SK-N-SH (cell line): ENCODE measurements around the gene SSUH2. TPM values are rescaled to one million over a fixed set of nuclear protein-coding genes. Genes with fewer than 3 reads are reported as not detected.

Source experiments
- CTCF ChIA-PET: fragments of 300-600, 350-600 bp; formaldehyde crosslinking; extraction: SDS; loops from one replicate; lab custom pipeline; 2021; lab: Yijun Ruan, JAX
- POLR2A ChIA-PET: fragments of 350-600 bp; sonication (Branson Sonifier 250); formaldehyde crosslinking; extraction: SDS; loops from one replicate; lab custom pipeline; 2020; ENCODE audit warnings: antibody characterized with exemption, inconsistent platforms; lab: Yijun Ruan, JAX
- DNase-seq: peaks from one replicate; pipeline ENCODE4 v3.0.0; 2012
- H2AFZ ChIP-seq: fragments of 200-600 bp; sonication (generic); 2 replicates; pipeline ENCODE4 v1.8.1; 2016; ENCODE audit warnings: antibody characterized with exemption, mild to moderate bottlenecking, low read depth
- H3F3A ChIP-seq: fragments of 200-600 bp; sonication (generic); replicated peaks from 2 replicates; pipeline ENCODE3; 2016; ENCODE audit warnings: antibody characterized with exemption, mild to moderate bottlenecking; ENCODE audit not compliant: insufficient read depth
- H3K27ac ChIP-seq, 2 experiments: fragments of 200-500 bp in 1 of 2; fragments of 200-600 bp in 1 of 2; sonication (Bioruptor generic) in 1 of 2; sonication (generic), shearing (Covaris generic) in 1 of 2; 2 replicates each; pipeline versions ENCODE4 v1.5.1 to v1.6.1; 2014 to 2016; ENCODE audit warnings: low read depth in 2 of 2, inconsistent platforms in 1 of 2, low read length in 1 of 2, mild to moderate bottlenecking in 1 of 2, mixed read lengths in 1 of 2
- H3K27me3 ChIP-seq: fragments of 200-600 bp; sonication (generic), shearing (Covaris generic); 2 replicates; pipeline ENCODE4 v1.6.1; 2016; ENCODE audit warnings: mixed run types; ENCODE audit not compliant: insufficient read depth
- H3K36me3 ChIP-seq, 2 experiments: fragments of 200-500 bp in 1 of 2; fragments of 200-600 bp in 1 of 2; sonication (Bioruptor generic) in 1 of 2; sonication (generic) in 1 of 2; replicated peaks in 1 of 2; 2 replicates each; pipeline versions ENCODE3 to v1.5.1; 2014 to 2016; ENCODE audit warnings: low read length in 1 of 2, mild to moderate bottlenecking in 1 of 2; ENCODE audit not compliant: insufficient read depth in 2 of 2, control insufficient read depth in 1 of 2
- H3K4me1 ChIP-seq, 2 experiments: fragments of 200-500 bp in 1 of 2; fragments of 200-600 bp in 1 of 2; sonication (Bioruptor generic) in 1 of 2; sonication (generic), shearing (Covaris generic) in 1 of 2; 2 replicates each; pipeline versions ENCODE4 v1.5.1 to v1.6.1; 2014 to 2016; ENCODE audit warnings: low read depth in 1 of 2, low read length in 1 of 2, mixed run types in 1 of 2; ENCODE audit not compliant: insufficient read depth in 2 of 2, control insufficient read depth in 1 of 2
- H3K4me2 ChIP-seq: fragments of 200-600 bp; sonication (generic), shearing (Covaris generic); 2 replicates; pipeline ENCODE4 v1.6.1; 2017; ENCODE audit warnings: mixed run types
- H3K4me3 ChIP-seq, 2 experiments: fragments of 200-500 bp in 1 of 2; fragments of 200-600 bp in 1 of 2; sonication (Bioruptor generic) in 1 of 2; sonication (generic), shearing (Covaris generic) in 1 of 2; 2 replicates each; pipeline versions ENCODE4 v1.5.1 to v1.8.1; 2014 to 2016; ENCODE audit warnings: low read depth in 2 of 2, inconsistent platforms in 1 of 2, low read length in 1 of 2, mild to moderate bottlenecking in 1 of 2, mixed read lengths in 1 of 2, moderate library complexity in 1 of 2
- H3K79me2 ChIP-seq: fragments of 200-600 bp; sonication (generic); 2 replicates; pipeline ENCODE4 v1.8.1; 2017; ENCODE audit warnings: mild to moderate bottlenecking; ENCODE audit not compliant: insufficient read depth
- H3K9ac ChIP-seq: fragments of 200-600 bp; sonication (generic); 2 replicates; pipeline ENCODE4 v1.6.1; 2017; ENCODE audit warnings: mixed run types
- H3K9me2 ChIP-seq: fragments of 200-600 bp; sonication (generic); 2 replicates; pipeline ENCODE4 v1.6.1; 2017; ENCODE audit warnings: mixed run types
- H3K9me3 ChIP-seq: fragments of 200-600 bp; sonication (generic); 2 replicates; pipeline ENCODE4 v1.6.1; 2017; ENCODE audit warnings: mixed run types, mild to moderate bottlenecking, moderate library complexity
- H4K20me1 ChIP-seq: fragments of 200-600 bp; sonication (generic); 2 replicates; pipeline ENCODE4 v1.6.1; 2017; ENCODE audit warnings: mild to moderate bottlenecking, mixed run types; ENCODE audit not compliant: insufficient read depth
- CHD2 ChIP-seq: fragments of 150-350 bp; IDR thresholded peaks from 2 replicates; pipeline ENCODE4 v1.6.1; 2018; ENCODE audit warnings: low read length; ENCODE audit not compliant: partially characterized antibody
- ELF1 ChIP-seq: IDR thresholded peaks from 2 replicates; pipeline ENCODE4 v1.4.0; 2012
- EP300 ChIP-seq, 2 experiments: IDR thresholded peaks; 2 replicates each; pipeline versions ENCODE4 v1.4.0 to v1.6.1; 2012; ENCODE audit warnings: borderline replicate concordance in 1 of 2, low read depth in 1 of 2, low read length in 1 of 2
- FOSL2 ChIP-seq: IDR thresholded peaks from 2 replicates; pipeline ENCODE4 v1.4.0; 2012; ENCODE audit warnings: low read depth, mild to moderate bottlenecking, moderate library complexity, borderline replicate concordance
- FOXM1 ChIP-seq: IDR thresholded peaks from 2 replicates; pipeline ENCODE4 v1.4.0; 2012; ENCODE audit warnings: low read depth, mild to moderate bottlenecking
- GATA2 ChIP-seq: sonication (generic); formaldehyde crosslinking; IDR thresholded peaks from 2 replicates; pipeline ENCODE4 v1.5.0; 2020; ENCODE audit warnings: mild to moderate bottlenecking, missing genetic modification reagents
- IRF3 ChIP-seq: fragments of 150-350 bp; IDR thresholded peaks from 2 replicates; pipeline ENCODE4 v1.6.1; 2016; ENCODE audit warnings: mild to moderate bottlenecking, low read depth, low read length
- JUND ChIP-seq: IDR thresholded peaks from 2 replicates; pipeline ENCODE4 v1.4.0; 2012
- MEF2A ChIP-seq: IDR thresholded peaks from 2 replicates; pipeline ENCODE4 v1.4.0; 2012; ENCODE audit warnings: low read depth, borderline replicate concordance
- MXI1 ChIP-seq: IDR thresholded peaks from 2 replicates; pipeline ENCODE4 v1.6.1; 2012; ENCODE audit warnings: mild to moderate bottlenecking, low read depth, low read length, improper control_type of control experiment
- NRF1 ChIP-seq: IDR thresholded peaks from 2 replicates; pipeline ENCODE4 v1.6.1; 2012; ENCODE audit warnings: low read depth, mild to moderate bottlenecking, low read length
- RXRA ChIP-seq: IDR thresholded peaks from 2 replicates; pipeline ENCODE4 v1.4.0; 2012; ENCODE audit warnings: low read depth, mild to moderate bottlenecking, borderline replicate concordance
- SMC3 ChIP-seq: IDR thresholded peaks from 2 replicates; pipeline ENCODE4 v1.6.1; 2012; ENCODE audit warnings: low read depth, low read length, improper control_type of control experiment
- TAF1 ChIP-seq: IDR thresholded peaks from 2 replicates; pipeline ENCODE4 v1.6.1; 2012; ENCODE audit warnings: low read depth, mild to moderate bottlenecking, low read length, moderate library complexity, borderline replicate concordance
- USF2 ChIP-seq: fragments of 150-350 bp; IDR thresholded peaks from 2 replicates; pipeline ENCODE4 v1.6.1; 2017; ENCODE audit warnings: antibody characterized with exemption, low read length, low read depth, borderline replicate concordance
- YY1 ChIP-seq: IDR thresholded peaks from 2 replicates; pipeline ENCODE4 v1.4.0; 2012; ENCODE audit warnings: low read depth, mild to moderate bottlenecking
- ZBTB33 ChIP-seq: IDR thresholded peaks from 2 replicates; pipeline ENCODE4 v1.4.0; 2012; ENCODE audit warnings: low read depth, borderline replicate concordance
- WGBS: methylation state at CpG from one replicate; pipeline ENCODE4 v1.1.6; 2017; ENCODE audit warnings: low lambda C conversion rate; 5-methylcytosine and 5-hydroxymethylcytosine counted together
- polyA plus RNA-seq, 3 experiments: library from polyadenylated mRNA; depleted of rRNA; stranded (reverse); fragments of >200 nt; gene quantifications; 2 replicates each; pipeline ENCODE4 v1.2.3, GENCODE V29; 2012
- TF ChIP-seq, protein P1 (sequence below): IDR thresholded peaks from 2 replicates; pipeline ENCODE4 v1.4.0; 2012; ENCODE audit warnings: low read depth
- TF ChIP-seq, protein P2 (sequence below): fragments of 200-600 bp; sonication (generic); IDR thresholded peaks from 2 replicates; pipeline ENCODE4 v1.6.1; 2017; ENCODE audit warnings: antibody characterized with exemption, mild to moderate bottlenecking, moderate library complexity

SSUH2 gene
- polyA plus RNA-seq, 1 of the 3 experiments (the other 2 are of a cell fraction) = 0.18 TPM

GRCh38 chr3:8575364-8576104 is 69.1 kb downstream of the SSUH2 start:
- Histone ChIP-seq H3F3A (no peaks in the 10 kb centered on the region), H3K4me2 (no peak overlapping the region), H3K9me3 (no peaks in the 10 kb centered on the region), H3K4me3 (no peak overlapping the region), H3K9ac (no peak overlapping the region), H3K9me2 (no peaks in the 10 kb centered on the region), H2AFZ (no peak overlapping the region), H3K4me1 (peaks cover 0 to 10% of the 10 kb centered on the region in 2 experiments; a peak in 1 of 4 replicates), H3K79me2 (no peaks in the 10 kb centered on the region), H4K20me1 (no peaks in the 10 kb centered on the region), H3K27ac (no peak overlapping the region), H3K36me3 (peaks cover 0 to 17% of the 10 kb centered on the region in 2 experiments), H3K27me3 (no peaks in the 10 kb centered on the region)
- CTCF ChIA-PET = interaction anchor here (1.5 to 2.8 kb wide), 2 partner anchors 133 to 159 kb away, joined by 5 to 10 read pairs; no protein-coding TSS in a partner anchor
- TF ChIP-seq CHD2 = no peak
- no peak for TF ChIP-seq FOSL2
- no peak for TF ChIP-seq TAF1
- no peak for TF ChIP-seq ZBTB33
- no peak for TF ChIP-seq MXI1
- no peak for TF ChIP-seq SMC3
- no peak for TF ChIP-seq RXRA
- no peak for TF ChIP-seq ELF1
- no peak for TF ChIP-seq MEF2A
- POLR2A ChIA-PET = no interaction called here
- DNase-seq = no peak
- WGBS = 87% methylated on average over 5 of the region's 5 CpGs

GRCh38 chr3:8574670-8575322 is 69.8 kb downstream of the SSUH2 start:
- ChIA-PET CTCF (interaction anchor here (0.6 to 2.8 kb wide), 4 partner anchors 10 to 273 kb away, joined by 3 to 10 read pairs (median 4); no protein-coding TSS in a partner anchor), POLR2A (no interaction called here)
- H3K36me3 ChIP-seq = peaks cover 0 to 17% of the 10 kb centered on the region in 2 experiments
- TF ChIP-seq MXI1 = no peak
- TF ChIP-seq, protein P1, sequence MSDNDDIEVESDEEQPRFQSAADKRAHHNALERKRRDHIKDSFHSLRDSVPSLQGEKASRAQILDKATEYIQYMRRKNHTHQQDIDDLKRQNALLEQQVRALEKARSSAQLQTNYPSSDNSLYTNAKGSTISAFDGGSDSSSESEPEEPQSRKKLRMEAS = no peak
- no peak for TF ChIP-seq IRF3
- no peak for TF ChIP-seq RXRA
- no peak for TF ChIP-seq JUND
- no peak for TF ChIP-seq USF2
- no peak for TF ChIP-seq EP300 (IDR thresholded peaks at IDR 0.05; ENCODE audit: borderline replicate concordance in 1 of 2, low read depth in 1 of 2, low read length in 1 of 2)
- TF ChIP-seq NRF1 = no peak
- TF ChIP-seq, protein P2, sequence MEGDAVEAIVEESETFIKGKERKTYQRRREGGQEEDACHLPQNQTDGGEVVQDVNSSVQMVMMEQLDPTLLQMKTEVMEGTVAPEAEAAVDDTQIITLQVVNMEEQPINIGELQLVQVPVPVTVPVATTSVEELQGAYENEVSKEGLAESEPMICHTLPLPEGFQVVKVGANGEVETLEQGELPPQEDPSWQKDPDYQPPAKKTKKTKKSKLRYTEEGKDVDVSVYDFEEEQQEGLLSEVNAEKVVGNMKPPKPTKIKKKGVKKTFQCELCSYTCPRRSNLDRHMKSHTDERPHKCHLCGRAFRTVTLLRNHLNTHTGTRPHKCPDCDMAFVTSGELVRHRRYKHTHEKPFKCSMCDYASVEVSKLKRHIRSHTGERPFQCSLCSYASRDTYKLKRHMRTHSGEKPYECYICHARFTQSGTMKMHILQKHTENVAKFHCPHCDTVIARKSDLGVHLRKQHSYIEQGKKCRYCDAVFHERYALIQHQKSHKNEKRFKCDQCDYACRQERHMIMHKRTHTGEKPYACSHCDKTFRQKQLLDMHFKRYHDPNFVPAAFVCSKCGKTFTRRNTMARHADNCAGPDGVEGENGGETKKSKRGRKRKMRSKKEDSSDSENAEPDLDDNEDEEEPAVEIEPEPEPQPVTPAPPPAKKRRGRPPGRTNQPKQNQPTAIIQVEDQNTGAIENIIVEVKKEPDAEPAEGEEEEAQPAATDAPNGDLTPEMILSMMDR = no peak
- no peak for TF ChIP-seq GATA2 (CRISPR knock-in tag)
- no peak for TF ChIP-seq CHD2
- TF ChIP-seq MEF2A = no peak
- TF ChIP-seq FOXM1 = no peak
- no peak for TF ChIP-seq YY1

More at GRCh38 chr3:8574670-8575322, 69.8 kb downstream of the SSUH2 start:
- Histone ChIP-seq H3K9me3 (no peaks in the 10 kb centered on the region), H3K4me1 (peaks cover 0 to 10% of the 10 kb centered on the region in 2 experiments; a peak in 1 of 4 replicates), H3K79me2 (no peaks in the 10 kb centered on the region), H3K27me3 (no peaks in the 10 kb centered on the region), H3F3A (no peaks in the 10 kb centered on the region), H3K27ac (no peak overlapping the region), H3K9ac (no peak overlapping the region), H3K4me3 (no peak overlapping the region), H3K4me2 (no peak overlapping the region), H3K9me2 (no peaks in the 10 kb centered on the region), H2AFZ (no peak overlapping the region), H4K20me1 (no peaks in the 10 kb centered on the region)
- 70% methylated on average over 4 of the region's 5 CpGs for WGBS
- no peak for DNase-seq
